NCI-H2227 (cell line): Measurements from ENCODE around the gene GNAZ.
"Not testable (repeated sequence)": the region's sequence is repeated elsewhere in the genome, so short reads cannot be mapped to it uniquely, and the experiment has no call there.

Experiments
- DNase-seq: peaks from one replicate; lab custom pipeline; 2025; ENCODE audit not compliant: unreplicated experiment; lab: John Stamatoyannopoulos, UW

The GNAZ gene

GRCh38 chr22:23070418-23071229, at the start of gene GNAZ:
Gene GNAZ, plus strand, starts transcription at chr22:23070519. Its CDS starts 25,177 bp downstream, at chr22:23095696.
- DNase-seq: peak; percentile 55

DNA sequence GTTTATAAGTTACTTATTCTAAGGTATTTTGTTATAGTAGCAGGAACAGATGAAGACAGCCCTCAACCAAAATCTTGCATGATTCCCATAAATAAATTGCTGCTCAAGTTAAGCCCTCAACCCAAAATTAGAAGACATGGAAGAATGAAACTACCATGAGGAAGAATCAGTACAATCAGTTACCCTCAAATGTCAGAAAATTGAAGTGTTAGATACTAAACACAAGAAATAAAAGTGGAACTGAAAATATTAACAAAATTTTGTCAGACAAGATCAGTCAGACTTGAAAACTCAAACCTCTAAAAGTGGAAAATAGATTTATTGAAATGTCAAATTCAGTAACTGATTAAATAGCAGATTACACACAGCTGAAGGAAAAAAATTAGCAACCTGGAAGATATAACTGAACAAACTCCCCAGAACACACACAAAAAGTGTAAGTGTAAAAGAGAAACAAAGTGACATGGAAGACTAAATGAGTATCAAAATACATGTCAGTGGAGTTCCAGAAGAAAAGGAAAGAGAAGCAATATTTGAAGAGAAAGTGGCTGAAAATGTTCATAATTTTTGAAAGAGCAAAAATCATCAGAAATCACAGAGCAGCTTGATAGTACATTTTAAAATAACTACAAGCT, 49.5 kb upstream of the GNAZ start:
- no peak for DNase-seq

GRCh38 chr22:23021660-23022353, 48.5 kb upstream of the GNAZ start:
- not testable (repeated sequence) for DNase-seq

GRCh38 chr22:23023294-23023693, 47.0 kb upstream of the GNAZ start:
- DNase-seq: no peak

- DNase-seq: no peak
These were observed 43.5 kb upstream of the GNAZ start for GRCh38 chr22:23026777-23027176.

DNA sequence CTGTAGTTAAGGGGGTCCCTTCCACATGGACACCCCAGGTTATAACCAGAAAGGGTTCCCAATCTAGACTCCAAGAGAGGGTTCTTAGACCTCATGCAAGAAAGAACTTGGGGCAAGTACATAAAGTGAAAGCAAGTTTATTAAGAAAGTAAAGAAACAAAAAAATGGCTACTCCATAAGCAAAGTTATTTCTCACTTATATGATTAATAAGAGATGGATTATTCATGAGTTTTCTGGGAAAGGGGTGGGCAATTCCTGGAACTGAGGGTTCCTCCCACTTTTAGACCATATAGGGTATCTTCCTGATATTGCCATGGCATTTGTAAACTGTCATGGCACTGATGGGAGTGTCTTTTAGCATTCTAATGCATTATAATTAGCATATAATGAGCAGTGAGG, 42.5 kb upstream of the GNAZ start:
- DNase-seq: not testable (repeated sequence)

DNA sequence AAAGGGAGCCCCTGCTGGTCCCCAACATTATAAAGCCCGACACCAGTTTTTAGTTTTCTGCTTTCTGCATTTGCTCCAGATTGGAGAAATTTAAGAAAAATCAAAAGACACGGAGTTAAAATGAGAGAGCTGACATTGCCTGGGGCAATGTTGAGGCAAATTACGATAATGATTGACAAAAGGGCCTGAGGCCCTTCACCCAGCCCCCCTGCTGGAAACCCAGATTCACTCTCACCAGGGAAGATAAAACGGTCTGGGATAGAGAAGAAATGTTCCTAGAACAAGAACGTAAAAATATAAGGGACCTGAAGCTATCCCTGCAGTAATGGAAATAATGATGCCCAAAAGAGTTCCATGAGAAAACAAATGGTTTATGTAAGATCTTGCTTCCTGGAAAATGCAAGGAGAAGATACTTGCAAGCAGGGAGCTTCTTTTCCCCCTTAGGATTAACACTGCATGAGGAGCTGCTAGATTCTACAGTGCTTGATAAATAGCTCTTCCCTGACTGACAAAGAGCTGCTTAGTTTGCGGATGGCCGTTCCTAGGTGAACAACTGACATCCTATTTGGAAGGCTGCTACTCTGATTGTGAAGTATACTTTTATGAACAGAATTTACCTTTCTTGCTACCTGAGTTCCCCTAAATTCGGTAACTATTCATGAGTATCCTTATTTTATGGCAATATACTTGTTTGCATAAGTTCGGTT, 40.6 kb upstream of the GNAZ start:
- DNase-seq: peak; percentile 24

DNA sequence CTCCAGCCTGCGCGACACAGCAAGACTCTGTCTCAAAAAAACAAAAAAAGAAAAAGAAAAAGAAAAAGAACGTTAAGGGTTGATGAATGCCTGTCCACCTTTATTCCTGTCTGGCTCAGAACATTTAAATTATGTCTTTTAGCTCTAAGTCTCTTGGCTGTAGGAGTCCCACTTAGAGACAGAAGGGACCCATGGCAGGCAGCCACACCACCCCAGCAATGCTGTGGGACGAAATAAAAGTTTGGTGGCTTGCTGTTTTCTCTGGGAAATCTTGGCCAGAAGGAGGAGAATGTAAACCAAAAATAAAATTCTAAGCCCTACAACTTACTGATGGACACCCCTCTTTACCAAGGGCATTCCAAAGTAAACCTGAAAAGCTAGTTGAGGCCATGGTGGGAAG, 38.9 kb upstream of the GNAZ start:
- no peak for DNase-seq

GRCh38 chr22:23031786-23032185, 38.5 kb upstream of the GNAZ start:
- no peak for DNase-seq

- no peak for DNase-seq
These were observed 37.7 kb upstream of the GNAZ start for GRCh38 chr22:23032658-23033057.

GRCh38 chr22:23033116-23033905, 37.0 kb upstream of the GNAZ start:
- DNase-seq: no peak

- DNase-seq: no peak
These were observed 35.4 kb upstream of the GNAZ start for GRCh38 chr22:23034621-23035556.

- no peak for DNase-seq
These were observed 34.6 kb upstream of the GNAZ start for GRCh38 chr22:23035557-23036277.

- peak; percentile 10 for DNase-seq
These were observed 33.5 kb upstream of the GNAZ start for GRCh38 chr22:23036684-23037428.

DNA sequence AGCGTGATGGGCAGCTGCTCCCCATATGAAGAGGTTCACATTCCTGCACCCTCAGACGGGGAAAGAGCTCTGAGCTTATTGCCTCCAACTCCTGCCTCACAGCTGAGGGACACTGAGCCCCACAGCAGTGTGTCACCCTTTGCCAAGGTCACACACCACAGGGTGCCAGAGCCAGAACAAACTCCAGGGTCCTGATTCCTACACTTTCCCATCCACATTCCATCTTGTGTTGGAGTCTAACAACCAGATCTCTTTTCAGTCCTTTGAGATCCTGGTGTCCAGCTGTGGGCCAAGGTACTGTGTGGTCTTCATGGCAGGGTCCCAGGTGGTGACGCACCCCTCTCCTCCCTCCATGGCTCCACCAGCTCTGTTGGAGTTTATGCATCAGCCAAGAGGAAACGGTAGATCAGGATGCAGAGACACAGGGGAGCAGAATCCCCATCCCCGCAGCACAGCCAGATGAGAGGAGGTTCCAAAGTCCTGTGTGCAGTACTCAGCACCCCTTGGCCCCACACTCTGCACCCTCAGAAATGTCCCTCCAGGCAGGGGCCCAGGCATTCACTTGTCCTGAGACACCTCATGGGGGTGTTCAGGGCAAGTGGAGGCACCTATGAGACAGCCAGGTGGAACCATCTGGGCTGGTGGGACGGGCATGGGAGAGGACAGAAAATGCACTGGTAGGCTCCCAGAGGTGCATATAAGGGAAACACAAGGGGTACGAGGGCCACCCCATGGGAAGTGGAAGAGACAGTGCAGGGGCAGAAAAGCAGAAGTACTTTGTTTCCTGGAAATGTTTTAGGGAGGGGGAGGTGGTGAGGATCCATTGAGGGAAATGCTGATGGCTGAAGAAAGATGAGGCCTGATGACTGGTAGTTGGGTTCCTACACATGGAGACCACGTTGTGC, 32.6 kb upstream of the GNAZ start:
- no peak for DNase-seq

- no peak for DNase-seq
These were observed 32.0 kb upstream of the GNAZ start for GRCh38 chr22:23038334-23038642.

DNA sequence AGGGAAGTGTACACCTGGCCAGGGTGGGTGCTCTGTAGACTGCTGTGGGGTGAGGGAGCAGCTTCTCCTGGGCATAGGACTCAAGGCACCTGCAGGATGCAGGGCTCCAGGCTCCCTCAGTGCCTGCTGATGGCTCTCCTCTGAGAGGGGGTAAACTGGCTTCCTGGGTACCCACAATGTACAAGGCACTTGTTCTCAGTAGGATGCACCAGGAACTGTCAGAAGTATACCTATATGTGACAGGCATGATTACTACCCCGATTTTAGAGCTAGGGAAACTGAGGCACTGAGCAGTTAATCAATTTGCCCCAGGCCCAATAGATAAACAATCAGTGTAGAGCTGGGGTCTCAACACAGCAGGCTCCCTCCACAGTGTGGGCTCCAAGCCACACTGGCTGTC, 31.4 kb upstream of the GNAZ start:
- DNase-seq: no peak
